Measurements from ENCODE around the gene SPDYE3. TPM values are rescaled to one million over a fixed set of nuclear protein-coding genes. Genes with fewer than 3 reads are reported as not detected.
"Not testable (repeated sequence)": the region's sequence is repeated elsewhere in the genome, so short reads cannot be mapped to it uniquely, and the experiment has no call there.

SPDYE3 gene
- total RNA-seq, 1 donor from 2014 or later = not detected

- not testable (repeated sequence) for H3K27me3 Mint-ChIP-seq (ENCODE audit: low read depth); DNase-seq (ENCODE audit: low spot score in 2 of 2, unreplicated experiment in 2 of 2); H3K36me3 Mint-ChIP-seq; H3K9me3 Mint-ChIP-seq
- peaks cover 24% of the 10 kb centered on the region for H3K4me1 Mint-ChIP-seq
- H3K4me3 Mint-ChIP-seq = peak overlapping the region; percentile 84
- H3K27ac Mint-ChIP-seq = peak overlapping the region; percentile 77
These were observed 37.2 kb upstream of the SPDYE3 start for GRCh38 chr7:100270046-100270918.

- Mint-ChIP-seq H3K4me3 (peak overlapping the region; percentile 84), H3K27ac (peak overlapping the region; percentile 73), H3K4me1 (peaks cover 22% of the 10 kb centered on the region)
- not testable (repeated sequence) for DNase-seq (ENCODE audit: low spot score in 2 of 2, unreplicated experiment in 2 of 2); H3K27me3 Mint-ChIP-seq (ENCODE audit: low read depth); H3K9me3 Mint-ChIP-seq; H3K36me3 Mint-ChIP-seq
These were observed 36.4 kb upstream of the SPDYE3 start for GRCh38 chr7:100270941-100271593.

GRCh38 chr7:100271716-100272537, 35.6 kb upstream of the SPDYE3 start:
- peak overlapping the region; percentile 66 for H3K27ac Mint-ChIP-seq
- H3K4me1 Mint-ChIP-seq = peaks cover 18% of the 10 kb centered on the region
- peak overlapping the region; percentile 84 for H3K4me3 Mint-ChIP-seq
- DNase-seq (ENCODE audit: low spot score in 2 of 2, unreplicated experiment in 2 of 2) = peak; percentile 96 to 99
- peaks cover 7% of the 10 kb centered on the region for H3K36me3 Mint-ChIP-seq
- no peaks in the 10 kb centered on the region for H3K9me3 Mint-ChIP-seq
- no peaks in the 10 kb centered on the region for H3K27me3 Mint-ChIP-seq (ENCODE audit: low read depth)
- TF ChIP-seq CTCF (IDR thresholded peaks at IDR 0.05; ENCODE audit: unreplicated experiment) = no peak

- Mint-ChIP-seq H3K4me1 (peaks cover 18% of the 10 kb centered on the region), H3K4me3 (peak overlapping the region; percentile 66), H3K27ac (peak overlapping the region; percentile 53)
- not testable (repeated sequence) for H3K36me3 Mint-ChIP-seq; H3K27me3 Mint-ChIP-seq (ENCODE audit: low read depth); H3K9me3 Mint-ChIP-seq; DNase-seq (ENCODE audit: low spot score in 2 of 2, unreplicated experiment in 2 of 2)
These were observed 35.0 kb upstream of the SPDYE3 start for GRCh38 chr7:100272538-100272902.

GRCh38 chr7:100275120-100275519, 32.4 kb upstream of the SPDYE3 start:
- H3K9me3 Mint-ChIP-seq = no peaks in the 10 kb centered on the region
- TF ChIP-seq CTCF (IDR thresholded peaks at IDR 0.05; ENCODE audit: unreplicated experiment) = no peak
- H3K4me1 Mint-ChIP-seq = peaks cover 8% of the 10 kb centered on the region
- DNase-seq (ENCODE audit: low spot score in 2 of 2, unreplicated experiment in 2 of 2) = no peak
- no peak overlapping the region for H3K27ac Mint-ChIP-seq
- H3K4me3 Mint-ChIP-seq = no peak overlapping the region
- H3K36me3 Mint-ChIP-seq = peaks cover 13% of the 10 kb centered on the region
- no peaks in the 10 kb centered on the region for H3K27me3 Mint-ChIP-seq (ENCODE audit: low read depth)

- not testable (repeated sequence) for H3K4me3 Mint-ChIP-seq; H3K27ac Mint-ChIP-seq; H3K9me3 Mint-ChIP-seq; H3K4me1 Mint-ChIP-seq; DNase-seq (ENCODE audit: low spot score in 2 of 2, unreplicated experiment in 2 of 2); H3K27me3 Mint-ChIP-seq (ENCODE audit: low read depth)
- H3K36me3 Mint-ChIP-seq = peaks cover 13% of the 10 kb centered on the region
These were observed 31.4 kb upstream of the SPDYE3 start for GRCh38 chr7:100276126-100276525.

- H3K36me3 Mint-ChIP-seq = peaks cover 16% of the 10 kb centered on the region
- H3K27me3 Mint-ChIP-seq (ENCODE audit: low read depth); H3K4me3 Mint-ChIP-seq; DNase-seq (ENCODE audit: low spot score in 2 of 2, unreplicated experiment in 2 of 2); H3K4me1 Mint-ChIP-seq; H3K9me3 Mint-ChIP-seq; H3K27ac Mint-ChIP-seq: not testable (repeated sequence)
These were observed 25.4 kb upstream of the SPDYE3 start for GRCh38 chr7:100282069-100282608.

GRCh38 chr7:100283147-100283546, 24.4 kb upstream of the SPDYE3 start:
- H3K27ac Mint-ChIP-seq = not testable (repeated sequence)

GRCh38 chr7:100287191-100287969, 20.1 kb upstream of the SPDYE3 start:
- not testable (repeated sequence) for H3K9me3 Mint-ChIP-seq; H3K27me3 Mint-ChIP-seq (ENCODE audit: low read depth); DNase-seq (ENCODE audit: low spot score in 2 of 2, unreplicated experiment in 2 of 2); H3K4me1 Mint-ChIP-seq; H3K27ac Mint-ChIP-seq; H3K4me3 Mint-ChIP-seq
- peaks cover 15% of the 10 kb centered on the region for H3K36me3 Mint-ChIP-seq

More at GRCh38 chr7:100283147-100283546, 24.4 kb upstream of the SPDYE3 start:
- H3K27me3 Mint-ChIP-seq (ENCODE audit: low read depth); DNase-seq (ENCODE audit: low spot score in 2 of 2, unreplicated experiment in 2 of 2); H3K9me3 Mint-ChIP-seq; H3K4me3 Mint-ChIP-seq; H3K4me1 Mint-ChIP-seq: not testable (repeated sequence)
- H3K36me3 Mint-ChIP-seq = peaks cover 16% of the 10 kb centered on the region

GRCh38 chr7:100288258-100288657, 19.2 kb upstream of the SPDYE3 start:
- H3K27me3 Mint-ChIP-seq (ENCODE audit: low read depth); H3K9me3 Mint-ChIP-seq; DNase-seq (ENCODE audit: low spot score in 2 of 2, unreplicated experiment in 2 of 2); H3K4me1 Mint-ChIP-seq; H3K27ac Mint-ChIP-seq; H3K4me3 Mint-ChIP-seq: not testable (repeated sequence)
- H3K36me3 Mint-ChIP-seq = peaks cover 20% of the 10 kb centered on the region

GRCh38 chr7:100292162-100292561, 15.3 kb upstream of the SPDYE3 start:
- H3K4me1 Mint-ChIP-seq; H3K4me3 Mint-ChIP-seq; H3K27ac Mint-ChIP-seq; H3K27me3 Mint-ChIP-seq (ENCODE audit: low read depth); DNase-seq (ENCODE audit: low spot score in 2 of 2, unreplicated experiment in 2 of 2); H3K9me3 Mint-ChIP-seq: not testable (repeated sequence)
- peaks cover 11% of the 10 kb centered on the region for H3K36me3 Mint-ChIP-seq

Measured in mesothelial cell of epicardium (in vitro differentiated cells).